Tibial nerve (tissue), 4 donors: ENCODE data around the gene CALD1. TPM values are rescaled to one million over a fixed set of nuclear protein-coding genes. Genes with fewer than 3 reads are reported as not detected.
A peak's percentile ranks its signal among the peaks of the same experiment; 100 is the strongest.

Experiments used
- DNase-seq, 2 donors: peaks; one replicate each; pipeline ENCODE4 v3.0.0-alpha.2; 2019; ENCODE audit warnings: low spot score in 2 of 2
- H3K27ac ChIP-seq, 4 donors: fragments of 200-600 bp; sonication (generic) in 3 of 4; one replicate each; pipeline ENCODE4 v1.5.1; 2017 to 2019; ENCODE audit warnings: mild to moderate bottlenecking in 1 of 4
- H3K27me3 ChIP-seq, 2 donors: fragments of 200-600 bp; sonication (generic) in 1 of 2; one replicate each; pipeline versions ENCODE4 v1.5.1 to v1.6.0; 2017 to 2019
- H3K36me3 ChIP-seq, 3 donors: fragments of 200-600 bp; sonication (generic); one replicate each; pipeline ENCODE4 v1.5.1; 2018 to 2019
- H3K4me1 ChIP-seq, 4 donors: fragments of 200-600 bp; sonication (generic) in 3 of 4; one replicate each; pipeline ENCODE4 v1.5.1; 2017 to 2019
- H3K4me3 ChIP-seq, 4 donors: fragments of 200-600 bp; sonication (generic) in 3 of 4; one replicate each; pipeline ENCODE4 v1.5.1; 2017 to 2019; ENCODE audit warnings: mild to moderate bottlenecking in 1 of 4, moderate library complexity in 1 of 4
- H3K9me3 ChIP-seq, 4 donors: fragments of 200-600 bp; sonication (generic) in 3 of 4; one replicate each; pipeline ENCODE4 v1.5.1; 2017 to 2019
- CTCF ChIP-seq, 5 experiments: fragments of 200-600 bp in 3 of 5; fragments of 450-650 bp in 2 of 5; sonication (generic) in 3 of 5; IDR thresholded peaks; one replicate each; pipeline ENCODE4 v1.5.1; 2016 to 2019; ENCODE audit warnings: antibody characterized with exemption in 5 of 5, mild to moderate bottlenecking in 3 of 5, moderate library complexity in 2 of 5
- EP300 ChIP-seq, 2 donors: sonication (generic); formaldehyde crosslinking; IDR thresholded peaks; one replicate each; pipeline ENCODE4 v1.6.1; 2017; ENCODE audit warnings: antibody characterized with exemption in 2 of 2, mild to moderate bottlenecking in 1 of 2
- POLR2A ChIP-seq, 2 donors: fragments of 450-650 bp; IDR thresholded peaks; one replicate each; pipeline ENCODE4 v1.6.1; 2017; ENCODE audit warnings: antibody characterized with exemption in 2 of 2, mild to moderate bottlenecking in 2 of 2, moderate library complexity in 2 of 2
- WGBS, 2 donors: methylation state at CpG; one replicate each; pipeline ENCODE4 v1.1.5; 2018; 5-methylcytosine and 5-hydroxymethylcytosine counted together
- total RNA-seq, 4 donors: library from RNA; depleted of rRNA; stranded (reverse); fragments of >200 nt; gene quantifications; one replicate each; pipeline ENCODE4 v1.1.0, GENCODE V29; 2016

CALD1 gene
- total RNA-seq, 4 donors from 2014 or later: 320 to 870 (median 433) TPM

DNA sequence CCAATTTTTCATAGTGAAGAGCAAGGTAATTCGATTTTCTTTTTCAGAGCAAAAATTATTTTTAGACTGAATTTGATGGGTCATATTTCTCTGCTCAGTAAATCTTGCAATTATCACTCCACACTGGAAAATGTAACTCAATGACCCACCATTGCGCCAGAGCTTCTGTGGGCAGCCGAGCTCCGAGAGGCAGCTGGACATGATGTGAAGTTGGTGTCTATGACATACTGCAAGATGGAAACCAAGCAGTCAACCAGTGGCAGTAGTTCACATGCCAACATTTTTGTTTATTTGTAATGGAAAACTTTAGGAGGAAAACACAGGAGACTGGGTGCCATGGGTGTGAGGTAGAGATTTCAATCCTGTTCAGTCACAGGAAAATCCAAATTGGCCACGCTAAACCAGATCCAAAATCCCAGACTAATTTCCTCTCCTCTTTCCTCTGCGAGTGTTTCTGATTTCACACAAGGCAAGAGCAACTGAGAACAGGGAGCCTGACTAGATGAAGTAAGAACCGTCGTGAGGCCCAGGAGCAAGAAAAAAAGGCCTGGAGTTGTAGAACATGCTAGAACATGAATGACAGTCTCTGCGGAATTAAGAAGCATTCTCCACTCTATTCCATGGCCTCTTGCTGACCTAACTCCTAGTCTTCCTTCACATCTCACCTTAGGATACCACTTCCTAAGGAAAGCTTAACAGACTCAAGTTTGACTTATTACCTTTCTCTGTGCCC, 39.3 kb downstream of the CALD1 start:
- H3K27me3 ChIP-seq: no peaks in the 10 kb centered on the region
- H3K4me3 ChIP-seq: no peak overlapping the region
- WGBS, 2 donors: 92 to 94% methylated on average over 9 of the region's 9 CpGs
- peak overlapping the region in 1 of 4 donors; percentile 19 for H3K27ac ChIP-seq
- no peak for TF ChIP-seq POLR2A (IDR thresholded peaks at IDR 0.05)
- no peak for TF ChIP-seq CTCF (IDR thresholded peaks at IDR 0.05)
- no peak for TF ChIP-seq EP300 (IDR thresholded peaks at IDR 0.05)
- H3K4me1 ChIP-seq: peaks cover 0 to 12% (median 2%) of the 10 kb centered on the region in 4 donors
- no peaks in the 10 kb centered on the region for H3K9me3 ChIP-seq
- no peak for DNase-seq
- H3K36me3 ChIP-seq: no peaks in the 10 kb centered on the region

GRCh38 chr7:134819401-134819800, 40.0 kb downstream of the CALD1 start:
- Histone ChIP-seq H3K9me3 (no peaks in the 10 kb centered on the region), H3K4me1 (peaks cover 0 to 17% (median 2%) of the 10 kb centered on the region in 4 donors), H3K27me3 (no peaks in the 10 kb centered on the region), H3K36me3 (no peaks in the 10 kb centered on the region), H3K27ac (no peak overlapping the region), H3K4me3 (no peak overlapping the region)
- DNase-seq: no peak
- no peak for TF ChIP-seq CTCF (IDR thresholded peaks at IDR 0.05)
- TF ChIP-seq POLR2A (IDR thresholded peaks at IDR 0.05): no peak
- TF ChIP-seq EP300 (IDR thresholded peaks at IDR 0.05): no peak
- WGBS, 2 donors: 93 to 95% methylated on average over 4 of the region's 4 CpGs

GRCh38 chr7:134820295-134820694, 40.9 kb downstream of the CALD1 start:
- H3K4me3 ChIP-seq: no peak overlapping the region
- H3K27ac ChIP-seq: no peak overlapping the region
- H3K36me3 ChIP-seq: no peaks in the 10 kb centered on the region
- WGBS, 2 donors: 81 to 84% methylated on average over 2 of the region's 2 CpGs
- peaks cover 0 to 12% (median 2%) of the 10 kb centered on the region in 4 donors for H3K4me1 ChIP-seq
- no peaks in the 10 kb centered on the region for H3K9me3 ChIP-seq
- TF ChIP-seq CTCF (IDR thresholded peaks at IDR 0.05) (no peak), EP300 (IDR thresholded peaks at IDR 0.05) (no peak), POLR2A (IDR thresholded peaks at IDR 0.05) (no peak)
- no peaks in the 10 kb centered on the region for H3K27me3 ChIP-seq
- no peak for DNase-seq

DNA sequence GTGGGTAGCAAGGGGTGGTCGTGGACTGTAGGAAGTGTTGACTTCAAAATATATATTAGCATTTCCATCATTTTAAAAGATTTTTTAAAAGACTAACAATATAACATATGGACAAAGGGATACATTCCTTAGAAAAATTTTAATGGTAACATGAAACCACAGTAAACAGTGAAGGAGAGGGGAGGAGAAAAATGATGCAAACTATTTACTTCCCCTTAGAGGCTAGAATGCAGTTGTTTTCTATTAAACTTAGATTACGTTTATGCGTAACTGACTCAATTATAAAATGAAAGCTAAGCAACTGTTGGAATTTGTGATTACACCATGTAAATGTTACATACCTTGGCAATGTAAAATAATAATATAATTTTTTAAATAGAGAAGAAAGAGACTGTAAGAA, 41.3 kb downstream of the CALD1 start:
- DNase-seq: no peak
- H3K9me3 ChIP-seq: no peaks in the 10 kb centered on the region
- 80 to 86% methylated on average over 3 of the region's 3 CpGs for WGBS, 2 donors
- H3K4me1 ChIP-seq: peaks cover 0 to 14% (median 4%) of the 10 kb centered on the region in 4 donors
- no peaks in the 10 kb centered on the region for H3K27me3 ChIP-seq
- H3K4me3 ChIP-seq: no peak overlapping the region
- no peak overlapping the region for H3K27ac ChIP-seq
- no peaks in the 10 kb centered on the region for H3K36me3 ChIP-seq
- TF ChIP-seq CTCF (IDR thresholded peaks at IDR 0.05) (no peak), EP300 (IDR thresholded peaks at IDR 0.05) (no peak), POLR2A (IDR thresholded peaks at IDR 0.05) (no peak)

GRCh38 chr7:134823400-134823799, 44.0 kb downstream of the CALD1 start:
- 72 to 74% methylated on average over 1 of the region's 1 CpG for WGBS, 2 donors
- H3K4me1 ChIP-seq: peaks cover 0 to 28% (median 9%) of the 10 kb centered on the region in 4 donors
- H3K4me3 ChIP-seq: no peak overlapping the region
- no peaks in the 10 kb centered on the region for H3K36me3 ChIP-seq
- no peak for DNase-seq
- no peaks in the 10 kb centered on the region for H3K9me3 ChIP-seq
- no peak for TF ChIP-seq POLR2A (IDR thresholded peaks at IDR 0.05)
- TF ChIP-seq CTCF (IDR thresholded peaks at IDR 0.05): no peak
- no peaks in the 10 kb centered on the region for H3K27me3 ChIP-seq
- peak overlapping the region in 1 of 4 donors; percentile 58 for H3K27ac ChIP-seq
